ENCODE results near the gene UBE4B. TPM values are rescaled to one million over a fixed set of nuclear protein-coding genes. Genes with fewer than 3 reads are reported as not detected.

Gene UBE4B
- total RNA-seq, 1 experiment from 2014 or later: 44.7 TPM

DNA sequence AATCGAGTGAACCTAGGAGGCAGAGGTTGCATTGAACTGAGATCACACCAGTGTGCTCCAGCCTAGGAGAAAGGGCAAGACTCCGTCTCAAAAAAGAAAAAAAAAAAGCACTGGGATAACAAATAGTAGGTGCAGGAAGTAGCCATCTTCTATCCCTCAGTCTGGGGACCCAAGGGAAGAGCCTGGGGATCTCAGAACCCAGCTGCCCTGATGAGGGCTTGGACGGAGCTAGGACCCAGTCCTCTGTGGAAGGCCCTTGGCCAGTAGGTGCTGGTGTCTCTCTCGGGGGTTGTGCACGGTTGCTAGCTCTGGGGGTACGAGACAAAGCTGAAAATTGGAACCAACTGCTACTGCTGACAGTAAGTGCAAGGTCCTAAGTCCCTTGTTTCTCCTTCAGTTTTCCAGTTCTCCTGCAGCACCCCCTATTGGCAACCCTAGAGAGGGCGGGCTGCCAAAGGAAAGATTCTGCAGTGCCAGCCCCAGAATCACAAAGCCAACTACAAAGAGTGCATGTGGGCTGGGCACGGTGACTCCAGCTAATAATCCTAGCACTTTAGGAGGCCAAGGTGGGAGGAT, 120.0 kb downstream of the UBE4B start:
- CTCF ChIA-PET: interaction anchor here (0.6 to 1.9 kb wide), 5 partner anchors 57 to 431 kb away, joined by 3 to 8 read pairs (median 5); partner anchors contain the start of genes KIF1B, LZIC and NMNAT1
- POLR2A ChIA-PET: no interaction called here
- Histone ChIP-seq H3K9ac (ENCODE audit: low read length) (no peak overlapping the region), H3K4me1 (ENCODE audit: control insufficient read depth in 1 of 2, insufficient read depth in 2 of 2, low read length in 2 of 2) (no peaks in the 10 kb centered on the region), H3K4me2 (ENCODE audit: low read length) (no peak overlapping the region), H3K4me3 (replicated peaks in 1 of 2; ENCODE audit: low read depth in 1 of 2, low read length in 2 of 2) (no peak overlapping the region), H3K9me3 (ENCODE audit: control insufficient read depth in 1 of 2, insufficient read depth in 1 of 2, low read depth in 1 of 2, low read length in 2 of 2) (no peaks in the 10 kb centered on the region), H3K27ac (ENCODE audit: low read depth, low read length) (no peak overlapping the region), H3K36me3 (ENCODE audit: control insufficient read depth in 1 of 2, insufficient read depth in 2 of 2, low read length in 2 of 2) (peaks cover 0 to 5% of the 10 kb centered on the region in 2 experiments; a peak in 1 of 4 replicates), H3K79me2 (ENCODE audit: insufficient read depth, low read length) (no peaks in the 10 kb centered on the region), H4K20me1 (ENCODE audit: insufficient read depth) (no peaks in the 10 kb centered on the region), H2AFZ (ENCODE audit: low read depth, low read length, poor library complexity, severe bottlenecking) (no peak overlapping the region), H3K27me3 (ENCODE audit: insufficient read depth, low read length) (no peaks in the 10 kb centered on the region), H3K9me2 (ENCODE audit: insufficient read depth) (no peaks in the 10 kb centered on the region)
- intact Hi-C loops (cut with micrococcal nuclease): loop anchor here (2.0 kb wide), 2 partner anchors 202 to 278 kb away; no protein-coding TSS in a partner anchor
- DNase-seq (ENCODE audit: low read depth, low spot score) (peak; percentile 16), ATAC-seq (peak; percentile 81)
- TF ChIP-seq, protein P1, sequence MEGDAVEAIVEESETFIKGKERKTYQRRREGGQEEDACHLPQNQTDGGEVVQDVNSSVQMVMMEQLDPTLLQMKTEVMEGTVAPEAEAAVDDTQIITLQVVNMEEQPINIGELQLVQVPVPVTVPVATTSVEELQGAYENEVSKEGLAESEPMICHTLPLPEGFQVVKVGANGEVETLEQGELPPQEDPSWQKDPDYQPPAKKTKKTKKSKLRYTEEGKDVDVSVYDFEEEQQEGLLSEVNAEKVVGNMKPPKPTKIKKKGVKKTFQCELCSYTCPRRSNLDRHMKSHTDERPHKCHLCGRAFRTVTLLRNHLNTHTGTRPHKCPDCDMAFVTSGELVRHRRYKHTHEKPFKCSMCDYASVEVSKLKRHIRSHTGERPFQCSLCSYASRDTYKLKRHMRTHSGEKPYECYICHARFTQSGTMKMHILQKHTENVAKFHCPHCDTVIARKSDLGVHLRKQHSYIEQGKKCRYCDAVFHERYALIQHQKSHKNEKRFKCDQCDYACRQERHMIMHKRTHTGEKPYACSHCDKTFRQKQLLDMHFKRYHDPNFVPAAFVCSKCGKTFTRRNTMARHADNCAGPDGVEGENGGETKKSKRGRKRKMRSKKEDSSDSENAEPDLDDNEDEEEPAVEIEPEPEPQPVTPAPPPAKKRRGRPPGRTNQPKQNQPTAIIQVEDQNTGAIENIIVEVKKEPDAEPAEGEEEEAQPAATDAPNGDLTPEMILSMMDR (IDR thresholded peaks at IDR 0.05 in 2 of 3, conservative IDR thresholded peaks at IDR 0.05 in 1 of 3; ENCODE audit: borderline replicate concordance in 1 of 3, insufficient read depth in 1 of 3, low read depth in 2 of 3, low read length in 2 of 3): peak; percentile 60 to 87 (median 75); a peak in 5 of 6 replicates
- no peak for TF ChIP-seq SIN3A (IDR thresholded peaks at IDR 0.05; ENCODE audit: low read depth)
- no peak for TF ChIP-seq EZH2phosphoT487 (IDR thresholded peaks at IDR 0.05; ENCODE audit: borderline replicate concordance)
- TF ChIP-seq SP1 (IDR thresholded peaks at IDR 0.05; ENCODE audit: low read depth): no peak
- no peak for TF ChIP-seq YY1 (IDR thresholded peaks at IDR 0.05; ENCODE audit: extremely low read depth, insufficient replicate concordance, low read depth, low read length)
- TF ChIP-seq SRF (IDR thresholded peaks at IDR 0.05; ENCODE audit: low read depth): no peak
- TF ChIP-seq ZNF274 (IDR thresholded peaks at IDR 0.05; ENCODE audit: low read depth, low read length): no peak
- TF ChIP-seq JUND (IDR thresholded peaks at IDR 0.05): no peak
- no peak for TF ChIP-seq POLR2A (IDR thresholded peaks at IDR 0.05; ENCODE audit: borderline replicate concordance, extremely low read depth, insufficient read depth, insufficient read length)
- TF ChIP-seq TCF7L2 (IDR thresholded peaks at IDR 0.05; ENCODE audit: borderline replicate concordance, extremely low read depth, insufficient read depth, insufficient read length): no peak
- peak; percentile 82 for TF ChIP-seq RAD21 (IDR thresholded peaks at IDR 0.05; ENCODE audit: low read depth)
- TF ChIP-seq CBX3 (IDR thresholded peaks at IDR 0.05; ENCODE audit: low read depth): 0 out of 2 replicates have a peak, but pooled peaks have one; percentile 16
- TF ChIP-seq, protein P2, sequence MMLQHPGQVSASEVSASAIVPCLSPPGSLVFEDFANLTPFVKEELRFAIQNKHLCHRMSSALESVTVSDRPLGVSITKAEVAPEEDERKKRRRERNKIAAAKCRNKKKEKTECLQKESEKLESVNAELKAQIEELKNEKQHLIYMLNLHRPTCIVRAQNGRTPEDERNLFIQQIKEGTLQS (IDR thresholded peaks at IDR 0.05): no peak
- no peak for TF ChIP-seq EGR1 (IDR thresholded peaks at IDR 0.05; ENCODE audit: low read depth)
- RAD21 ChIA-PET (ENCODE audit: low non-redundant PET in 1 of 2, low total read pairs in 2 of 2, uncharacterized antibody in 2 of 2, unreplicated experiment in 2 of 2): interaction anchor here in 1 of 2 experiments (0.7 to 1.1 kb wide), 2 partner anchors 203 to 275 kb away, joined by 4 to 6 read pairs; no protein-coding TSS in a partner anchor
- no TSS peak for BruUV-seq (replicated peaks)
